Neutrophil (primary cell): Measurements from ENCODE around the gene SPAG16.

Experiments
- H3K27ac ChIP-seq: fragments of 200-600 bp; sonication (generic); 2 replicates; pipeline ENCODE4 v1.5.1; 2016; ENCODE audit warnings: mild to moderate bottlenecking, moderate library complexity
- H3K27me3 ChIP-seq: fragments of 200-600 bp; sonication (generic); 2 replicates; pipeline ENCODE4 v1.6.0; 2016; ENCODE audit warnings: mild to moderate bottlenecking
- H3K36me3 ChIP-seq: fragments of 200-600 bp; sonication (generic); 2 replicates; pipeline ENCODE4 v1.5.1; 2017
- H3K4me1 ChIP-seq, 2 experiments: fragments of 200-600 bp in 1 of 2; sonication (generic) in 1 of 2; 1 replicate in 1 of 2; 2 replicates in 1 of 2; pipeline versions ENCODE4 v1.5.1 to v1.6.1; 2013 to 2016; ENCODE audit warnings: low read depth in 1 of 2, low read length in 1 of 2, mild to moderate bottlenecking in 1 of 2, moderate library complexity in 1 of 2; ENCODE audit not compliant: control insufficient read depth in 1 of 2, insufficient read depth in 1 of 2
- H3K4me3 ChIP-seq, 2 experiments: fragments of 200-600 bp in 1 of 2; sonication (generic) in 1 of 2; 1 replicate in 1 of 2; 2 replicates in 1 of 2; pipeline ENCODE4 v1.5.1; 2013 to 2016; ENCODE audit warnings: low read depth in 1 of 2, low read length in 1 of 2, mild to moderate bottlenecking in 1 of 2, moderate library complexity in 1 of 2
- H3K9me3 ChIP-seq: fragments of 200-600 bp; sonication (generic); 2 replicates; pipeline ENCODE4 v1.5.1; 2016
- TF ChIP-seq, protein P1 (sequence below): fragments of 200-600 bp; sonication (generic); IDR thresholded peaks from 2 replicates; pipeline ENCODE4 v1.5.1; 2016; ENCODE audit warnings: antibody characterized with exemption

The SPAG16 gene

DNA sequence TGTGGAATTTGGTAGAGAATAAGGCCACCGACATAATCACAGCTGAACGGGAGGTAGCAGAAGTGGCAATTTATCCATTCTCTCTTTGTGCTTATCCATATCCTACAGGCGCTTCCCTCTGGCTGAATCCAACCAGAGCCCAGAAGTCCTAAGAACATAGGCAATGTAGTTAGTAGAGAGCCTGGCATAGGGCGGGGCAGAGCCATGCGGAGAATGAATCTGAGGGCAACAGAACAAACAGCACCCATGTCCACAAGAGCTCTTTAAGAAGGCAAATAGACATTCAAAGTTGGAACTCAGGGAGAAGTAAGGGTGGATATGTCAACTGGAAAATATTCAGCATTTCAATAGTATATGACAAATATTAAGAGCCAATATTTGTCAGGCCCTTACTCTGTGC is 820.7 kb downstream of the SPAG16 start:
- no peaks in the 10 kb centered on the region for H3K9me3 ChIP-seq
- TF ChIP-seq, protein P1, sequence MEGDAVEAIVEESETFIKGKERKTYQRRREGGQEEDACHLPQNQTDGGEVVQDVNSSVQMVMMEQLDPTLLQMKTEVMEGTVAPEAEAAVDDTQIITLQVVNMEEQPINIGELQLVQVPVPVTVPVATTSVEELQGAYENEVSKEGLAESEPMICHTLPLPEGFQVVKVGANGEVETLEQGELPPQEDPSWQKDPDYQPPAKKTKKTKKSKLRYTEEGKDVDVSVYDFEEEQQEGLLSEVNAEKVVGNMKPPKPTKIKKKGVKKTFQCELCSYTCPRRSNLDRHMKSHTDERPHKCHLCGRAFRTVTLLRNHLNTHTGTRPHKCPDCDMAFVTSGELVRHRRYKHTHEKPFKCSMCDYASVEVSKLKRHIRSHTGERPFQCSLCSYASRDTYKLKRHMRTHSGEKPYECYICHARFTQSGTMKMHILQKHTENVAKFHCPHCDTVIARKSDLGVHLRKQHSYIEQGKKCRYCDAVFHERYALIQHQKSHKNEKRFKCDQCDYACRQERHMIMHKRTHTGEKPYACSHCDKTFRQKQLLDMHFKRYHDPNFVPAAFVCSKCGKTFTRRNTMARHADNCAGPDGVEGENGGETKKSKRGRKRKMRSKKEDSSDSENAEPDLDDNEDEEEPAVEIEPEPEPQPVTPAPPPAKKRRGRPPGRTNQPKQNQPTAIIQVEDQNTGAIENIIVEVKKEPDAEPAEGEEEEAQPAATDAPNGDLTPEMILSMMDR, result no peak
- no peaks in the 10 kb centered on the region for H3K27me3 ChIP-seq
- H3K36me3 ChIP-seq, result no peaks in the 10 kb centered on the region
- no peak overlapping the region for H3K27ac ChIP-seq
- H3K4me1 ChIP-seq, result no peaks in the 10 kb centered on the region
- H3K4me3 ChIP-seq, result no peak overlapping the region

DNA sequence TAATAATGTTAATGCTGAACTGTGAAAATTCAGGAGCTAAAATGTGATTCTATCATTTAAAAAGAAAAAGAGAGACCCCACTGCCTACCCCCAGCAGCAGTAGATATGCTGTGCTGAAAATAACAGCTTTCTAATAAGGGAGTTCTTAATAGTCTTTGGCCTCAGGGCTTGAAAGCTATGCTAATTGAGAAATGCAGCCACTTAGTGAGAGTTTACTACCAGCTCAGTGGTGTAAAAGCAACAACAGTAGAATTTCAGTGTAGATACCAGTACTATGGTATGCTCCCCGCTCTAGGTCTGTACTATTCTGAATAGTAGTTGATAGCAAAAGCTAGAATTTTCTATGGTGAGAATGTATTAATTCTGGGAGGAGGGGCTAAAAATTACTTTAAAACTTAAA is 823.5 kb downstream of the SPAG16 start:
- Histone ChIP-seq H3K27ac (no peak overlapping the region), H3K4me3 (no peak overlapping the region), H3K4me1 (no peaks in the 10 kb centered on the region), H3K27me3 (no peaks in the 10 kb centered on the region), H3K36me3 (no peaks in the 10 kb centered on the region), H3K9me3 (no peaks in the 10 kb centered on the region)
- TF ChIP-seq, protein P1, result no peak

DNA sequence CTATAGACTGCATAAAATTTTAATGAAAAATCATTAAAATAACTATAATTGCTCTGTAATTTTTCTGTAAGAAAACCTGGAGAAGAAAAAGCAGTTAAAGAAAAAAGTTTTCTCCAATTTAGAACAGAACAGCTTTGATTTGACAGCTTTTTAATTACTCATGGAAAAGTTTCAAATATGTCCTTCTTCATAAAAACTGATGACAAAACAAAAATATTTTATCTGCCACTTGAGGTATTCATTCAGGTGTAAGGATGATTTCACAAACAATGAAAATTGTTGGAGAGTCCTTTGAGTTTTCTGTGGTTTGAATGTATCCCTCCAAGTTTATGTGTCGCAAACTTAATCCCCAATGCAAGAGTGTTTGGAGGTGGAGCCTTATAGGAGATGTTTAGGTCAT is 824.3 kb downstream of the SPAG16 start:
- Histone ChIP-seq H3K27me3 (no peaks in the 10 kb centered on the region), H3K9me3 (no peaks in the 10 kb centered on the region), H3K27ac (no peak overlapping the region), H3K4me1 (no peaks in the 10 kb centered on the region), H3K4me3 (no peak overlapping the region), H3K36me3 (no peaks in the 10 kb centered on the region)
- TF ChIP-seq, protein P1, result no peak

DNA sequence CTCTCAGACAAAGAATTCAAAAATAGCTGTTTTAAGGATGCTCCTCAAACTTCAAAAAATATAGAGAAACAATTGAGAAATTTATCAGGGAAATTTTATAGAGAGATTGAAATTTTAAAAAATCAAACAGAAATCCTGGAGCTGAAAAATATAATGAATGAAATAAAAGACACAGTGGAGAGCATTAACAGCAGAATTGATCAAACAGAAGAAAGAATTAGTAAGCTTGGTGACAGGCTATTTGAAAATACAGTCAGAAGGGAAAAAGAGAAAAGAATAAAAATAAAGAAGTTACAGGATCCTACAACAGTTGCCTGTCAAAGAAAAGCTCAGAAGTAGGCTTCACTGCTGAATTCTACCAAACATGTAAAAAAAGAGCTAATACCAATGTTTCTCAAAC is 832.8 kb downstream of the SPAG16 start:
- Histone ChIP-seq H3K4me1 (no peaks in the 10 kb centered on the region), H3K4me3 (no peak overlapping the region), H3K36me3 (no peaks in the 10 kb centered on the region), H3K27ac (no peak overlapping the region), H3K9me3 (peaks cover 5% of the 10 kb centered on the region), H3K27me3 (no peaks in the 10 kb centered on the region)
- TF ChIP-seq, protein P1, result no peak

DNA sequence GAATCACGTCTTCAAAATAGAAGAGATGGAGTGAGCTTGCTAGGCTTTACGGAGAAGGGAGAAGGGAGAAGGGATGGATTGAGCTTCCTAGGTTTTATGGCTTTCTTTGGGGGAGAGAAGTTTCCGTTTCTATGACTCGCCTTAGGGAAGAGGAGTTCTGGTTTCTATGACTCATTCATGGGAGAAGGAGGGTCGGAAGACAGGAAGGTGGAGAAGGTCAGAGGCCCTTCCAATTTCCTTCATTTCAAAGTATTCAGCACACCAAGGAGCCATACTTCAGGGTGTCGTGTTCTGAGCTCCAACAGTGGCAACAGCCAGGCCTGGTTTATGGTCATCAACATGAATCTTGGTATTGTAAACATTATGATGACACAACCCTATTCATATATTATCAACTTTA is 841.9 kb downstream of the SPAG16 start:
- Histone ChIP-seq H3K36me3 (no peaks in the 10 kb centered on the region), H3K4me1 (no peaks in the 10 kb centered on the region), H3K4me3 (no peak overlapping the region), H3K27ac (no peak overlapping the region), H3K9me3 (no peaks in the 10 kb centered on the region), H3K27me3 (no peaks in the 10 kb centered on the region)
- TF ChIP-seq, protein P1, result no peak

DNA sequence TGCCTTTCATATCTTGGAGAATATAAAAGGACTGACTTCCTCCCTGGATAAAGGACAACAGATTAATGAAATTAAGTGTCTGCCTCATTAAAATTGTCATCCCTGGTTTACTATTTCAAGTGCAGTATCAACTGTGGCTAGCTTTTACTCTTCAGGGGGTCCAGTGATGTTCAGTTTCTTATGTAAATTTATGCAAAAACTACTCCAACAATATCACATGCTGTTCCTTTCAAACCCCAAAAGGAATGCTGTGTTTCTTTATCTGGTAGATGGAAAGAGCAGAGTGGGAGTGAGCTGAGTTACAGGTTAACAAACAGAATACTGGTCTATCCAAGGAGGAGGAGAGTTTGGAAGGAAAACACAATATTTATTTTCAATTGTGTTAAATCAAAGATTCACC is 842.9 kb downstream of the SPAG16 start:
- TF ChIP-seq, protein P1, result no peak
- Histone ChIP-seq H3K36me3 (no peaks in the 10 kb centered on the region), H3K9me3 (no peaks in the 10 kb centered on the region), H3K4me3 (no peak overlapping the region), H3K4me1 (no peaks in the 10 kb centered on the region), H3K27ac (no peak overlapping the region), H3K27me3 (no peaks in the 10 kb centered on the region)
